Measurements from ENCODE around the gene CCDC157. TPM values are rescaled to one million over a fixed set of nuclear protein-coding genes. Genes with fewer than 3 reads are reported as not detected.

The CCDC157 gene
- polyA plus RNA-seq (2011; rRNA removed) (1.3 and 1.6 TPM in 2 replicates), polyA minus RNA-seq (2011; rRNA and poly(A)+ RNA removed) (0.93 and 1.7 TPM in 2 replicates)

DNA sequence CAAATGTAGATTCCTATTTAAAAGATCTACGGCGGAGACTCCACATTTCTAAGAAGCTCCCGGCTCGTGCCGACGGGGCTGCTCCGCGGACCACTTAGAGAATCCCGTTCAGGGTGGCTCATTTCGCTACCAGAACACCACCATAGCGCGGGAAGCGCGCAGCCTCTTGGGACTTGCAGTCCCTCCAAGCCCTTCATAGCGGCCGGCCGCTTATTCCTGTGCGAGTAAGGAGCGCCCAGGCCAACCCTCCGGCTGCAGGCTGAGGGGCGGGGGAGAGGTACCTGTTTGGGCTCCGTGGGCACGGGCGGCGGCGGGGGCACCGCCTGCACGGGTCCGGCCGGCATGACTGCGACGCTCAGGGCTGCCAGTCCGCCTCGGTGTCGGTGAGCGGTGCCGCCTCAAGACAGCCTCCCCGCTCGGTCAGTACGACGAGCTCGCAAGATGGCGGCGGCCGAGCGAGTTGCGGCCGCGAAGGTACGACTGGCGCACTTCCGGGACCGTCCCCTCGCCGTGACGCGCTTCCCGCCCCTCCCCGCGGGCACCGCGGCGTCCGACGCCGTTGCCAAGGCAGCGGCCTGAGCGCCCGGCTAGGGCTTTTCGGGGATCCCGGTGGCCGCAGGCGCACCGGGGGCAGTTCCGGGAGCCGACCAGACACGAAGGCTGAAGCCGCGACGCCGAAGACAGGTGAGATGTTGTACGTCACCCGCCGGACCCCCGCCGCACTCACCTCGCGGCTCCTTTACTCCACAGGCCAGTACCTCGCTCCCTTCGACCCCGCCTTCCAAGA, at the start of gene CCDC157, which contains the start of gene SF3A1:
CCDC157 (plus strand) TSS at position 559 of the 787 bp plus-strand sequence. CDS start 8,994 bp downstream, outside the sequence.
SF3A1 (minus strand) TSS at position 446 of the 787 bp plus-strand sequence; CDS start at position 344, 102 bp downstream.
- CTCF ChIA-PET: interaction anchor here (0.6 to 1.7 kb wide), 8 partner anchors 19 to 779 kb away, joined by 3 to 16 read pairs (median 3); partner anchors contain the start of gene CASTOR1
- Histone ChIP-seq H3K4me3 (ENCODE audit: low read depth, low read length) (peak within 1 kb of the TSS; percentile 85), H3K36me3 (ENCODE audit: control insufficient read depth, insufficient read depth, low read length) (peaks cover 12% of the 10 kb centered on the region), H3K27me3 (ENCODE audit: control insufficient read depth, insufficient read depth, low read length) (no peaks in the 10 kb centered on the region)
- peak; percentile 42 for DNase-seq (ENCODE audit: low read depth)
- no peak for TF ChIP-seq CTCF (IDR thresholded peaks at IDR 0.05; ENCODE audit: insufficient read depth, low read depth, low read length)
- POLR2A ChIA-PET: no interaction called here

GRCh38 chr22:30307041-30307574, 49.7 kb upstream of the CCDC157 start:
- POLR2A ChIA-PET: no interaction called here
- Histone ChIP-seq H3K4me3 (ENCODE audit: low read depth, low read length) (no peak overlapping the region), H3K36me3 (ENCODE audit: control insufficient read depth, insufficient read depth, low read length) (peaks cover 6% of the 10 kb centered on the region), H3K27me3 (ENCODE audit: control insufficient read depth, insufficient read depth, low read length) (no peaks in the 10 kb centered on the region)
- CTCF ChIA-PET: no interaction called here
- no peak for DNase-seq (ENCODE audit: low read depth)
- no peak for TF ChIP-seq CTCF (IDR thresholded peaks at IDR 0.05; ENCODE audit: insufficient read depth, low read depth, low read length)

DNA sequence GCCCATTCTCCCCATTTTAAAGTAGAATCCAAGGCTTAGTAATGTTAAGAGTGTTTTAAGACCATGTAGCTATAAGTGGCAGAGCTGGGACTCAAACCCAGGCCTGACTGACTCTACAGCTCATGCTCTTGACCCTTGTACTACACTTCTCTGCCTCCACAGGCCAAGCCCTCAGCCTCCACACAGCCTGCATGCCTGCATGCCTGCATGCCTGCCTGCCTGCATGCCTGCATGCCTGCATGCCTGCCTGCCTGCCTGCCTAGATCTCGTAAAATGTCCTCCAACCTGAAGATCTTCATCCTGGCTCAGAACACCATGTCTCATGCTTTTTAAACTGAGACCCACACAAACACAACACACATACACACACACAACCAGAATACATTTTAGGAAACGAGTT, 48.7 kb upstream of the CCDC157 start:
- ChIA-PET CTCF (interaction anchor here (1.2 to 2.2 kb wide), 3 partner anchors 16 to 21 kb away, joined by 3 to 6 read pairs (median 6); no protein-coding TSS in a partner anchor), POLR2A (no interaction called here)
- Histone ChIP-seq H3K27me3 (ENCODE audit: control insufficient read depth, insufficient read depth, low read length) (no peaks in the 10 kb centered on the region), H3K36me3 (ENCODE audit: control insufficient read depth, insufficient read depth, low read length) (peaks cover 4% of the 10 kb centered on the region), H3K4me3 (ENCODE audit: low read depth, low read length) (no peak overlapping the region)
- no peak for DNase-seq (ENCODE audit: low read depth)
- TF ChIP-seq CTCF (IDR thresholded peaks at IDR 0.05; ENCODE audit: insufficient read depth, low read depth, low read length): no peak

- Histone ChIP-seq H3K27me3 (ENCODE audit: control insufficient read depth, insufficient read depth, low read length) (no peaks in the 10 kb centered on the region), H3K4me3 (ENCODE audit: low read depth, low read length) (no peak overlapping the region), H3K36me3 (ENCODE audit: control insufficient read depth, insufficient read depth, low read length) (peaks cover 2% of the 10 kb centered on the region)
- CTCF ChIA-PET: interaction anchor here (1.2 to 2.2 kb wide), 3 partner anchors 15 to 21 kb away, joined by 3 to 6 read pairs (median 6); no protein-coding TSS in a partner anchor
- no peak for DNase-seq (ENCODE audit: low read depth)
- no peak for TF ChIP-seq CTCF (IDR thresholded peaks at IDR 0.05; ENCODE audit: insufficient read depth, low read depth, low read length)
- POLR2A ChIA-PET: no interaction called here
These were observed 48.1 kb upstream of the CCDC157 start for GRCh38 chr22:30308518-30309230.

Measured in BJ (cell line).